Astrocyte (in vitro differentiated cells and primary cell): ENCODE measurements around the gene PYGB. TPM values are rescaled to one million over a fixed set of nuclear protein-coding genes. Genes with fewer than 3 reads are reported as not detected.

ENCODE experiments used
- DNase-seq: peaks from one replicate; pipeline ENCODE4 v3.0.0-alpha.2; 2010; ENCODE audit warnings: low read depth
- FAIRE-seq: peaks from 2 replicates; lab custom pipeline; 2011; peaks lifted over from hg19 to GRCh38; lab: Jason Lieb, UNC
- H2AFZ ChIP-seq: 2 replicates; pipeline ENCODE4 v1.6.0; 2012; ENCODE audit warnings: low read depth, low read length, inconsistent platforms
- H3K27ac ChIP-seq: 2 replicates; pipeline ENCODE4 v1.5.1; 2011; ENCODE audit warnings: low read depth, low read length, inconsistent platforms
- H3K27me3 ChIP-seq: 2 replicates; pipeline ENCODE4 v1.6.0; 2011; ENCODE audit warnings: low read length, inconsistent platforms; ENCODE audit not compliant: insufficient read depth
- H3K36me3 ChIP-seq: 2 replicates; pipeline ENCODE4 v1.5.1; 2011; ENCODE audit warnings: low read length, inconsistent platforms; ENCODE audit not compliant: insufficient read depth
- H3K4me1 ChIP-seq: 2 replicates; pipeline ENCODE4 v1.5.1; 2011; ENCODE audit warnings: low read length, inconsistent platforms; ENCODE audit not compliant: insufficient read depth
- H3K4me2 ChIP-seq: 2 replicates; pipeline ENCODE4 v1.6.0; 2012; ENCODE audit warnings: low read length, inconsistent platforms
- H3K4me3 ChIP-seq: 2 replicates; pipeline ENCODE4 v1.5.1; 2011; ENCODE audit warnings: low read depth, mild to moderate bottlenecking, low read length, inconsistent platforms; ENCODE audit not compliant: insufficient read depth
- H3K79me2 ChIP-seq: 2 replicates; pipeline ENCODE4 v1.6.0; 2012; ENCODE audit warnings: mild to moderate bottlenecking, low read length, inconsistent platforms; ENCODE audit not compliant: insufficient read depth
- H3K9ac ChIP-seq: 2 replicates; pipeline ENCODE4 v1.6.0; 2012; ENCODE audit warnings: mild to moderate bottlenecking, low read length, inconsistent platforms
- H3K9me3 ChIP-seq: 2 replicates; pipeline ENCODE4 v1.5.1; 2012; ENCODE audit warnings: low read depth, mild to moderate bottlenecking, low read length, inconsistent platforms; ENCODE audit not compliant: insufficient read depth
- H4K20me1 ChIP-seq: 2 replicates; pipeline ENCODE4 v1.6.0; 2012; ENCODE audit warnings: low read length, inconsistent platforms; ENCODE audit not compliant: insufficient read depth
- H3K27ac Mint-ChIP-seq: one replicate; pipeline ENCODE4 v1.8.0; 2021; ENCODE audit warnings: mild to moderate bottlenecking, mixed read lengths; ENCODE audit not compliant: unreplicated experiment
- H3K27me3 Mint-ChIP-seq: one replicate; pipeline ENCODE4 v1.8.0; 2021; ENCODE audit warnings: low read depth, mixed read lengths; ENCODE audit not compliant: unreplicated experiment
- H3K36me3 Mint-ChIP-seq: one replicate; pipeline ENCODE4 v1.8.0; 2021; ENCODE audit warnings: low read depth, mixed read lengths; ENCODE audit not compliant: unreplicated experiment
- H3K4me1 Mint-ChIP-seq: one replicate; pipeline ENCODE4 v1.8.0; 2021; ENCODE audit warnings: low read depth, mixed read lengths; ENCODE audit not compliant: unreplicated experiment
- H3K4me3 Mint-ChIP-seq: one replicate; pipeline ENCODE4 v1.8.0; 2021; ENCODE audit warnings: mild to moderate bottlenecking, moderate library complexity, mixed read lengths; ENCODE audit not compliant: unreplicated experiment
- H3K9me3 Mint-ChIP-seq: one replicate; pipeline ENCODE4 v1.8.0; 2021; ENCODE audit warnings: mild to moderate bottlenecking, mixed read lengths; ENCODE audit not compliant: unreplicated experiment
- EZH2 ChIP-seq: IDR thresholded peaks from 2 replicates; pipeline ENCODE4 v1.6.1; 2012; ENCODE audit warnings: mild to moderate bottlenecking, low read length, inconsistent platforms; ENCODE audit not compliant: insufficient read depth
- total RNA-seq: library from RNA; stranded (reverse); gene quantifications from 2 replicates; pipeline ENCODE4 v1.2.1, GENCODE V29; 2021
- TF ChIP-seq, protein P1 (sequence below): IDR thresholded peaks from 2 replicates; pipeline ENCODE4 v1.5.1; 2011; ENCODE audit warnings: low read depth, mild to moderate bottlenecking, inconsistent platforms, low read length, moderate library complexity; ENCODE audit not compliant: insufficient read depth

Gene PYGB
- total RNA-seq, 1 donor from 2014 or later = 206 TPM

DNA sequence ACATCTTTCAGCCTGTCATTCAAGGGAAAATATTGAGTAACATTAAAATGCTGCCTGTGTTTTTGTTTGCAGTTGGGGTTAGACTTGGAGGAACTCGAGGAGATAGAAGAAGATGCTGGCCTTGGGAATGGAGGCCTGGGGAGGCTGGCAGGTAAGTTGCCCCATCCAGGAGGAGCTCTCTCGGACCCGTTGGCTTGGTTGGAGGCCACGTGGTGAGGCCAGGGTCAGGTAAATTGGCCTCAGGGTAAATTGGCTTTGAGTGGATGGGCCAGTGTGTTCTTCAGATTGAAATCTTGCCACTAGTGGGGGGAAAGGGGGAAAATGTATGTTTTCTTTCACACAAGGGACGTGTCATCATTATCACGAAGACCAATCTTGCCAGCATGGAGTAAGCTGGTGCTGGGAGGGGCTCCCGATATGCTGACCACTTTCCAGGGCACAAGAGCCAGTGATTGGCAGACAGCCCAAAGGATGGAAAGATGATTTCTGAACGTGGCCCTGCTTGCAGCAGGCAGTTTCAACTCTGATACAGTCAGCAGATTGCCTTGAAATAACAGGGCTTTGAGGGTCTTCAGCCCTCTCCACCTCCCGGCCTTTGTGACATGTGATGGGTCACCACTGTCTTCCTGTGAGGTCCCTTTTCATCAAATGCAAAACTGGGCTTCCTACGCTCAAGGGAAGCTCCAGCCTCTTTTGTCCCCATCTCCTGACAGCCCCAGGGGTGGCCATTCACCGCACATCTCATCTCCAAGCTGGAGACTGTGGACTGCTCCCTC, 21.4 kb downstream of the PYGB start:
- Histone ChIP-seq H3K4me2 (no peak overlapping the region), H3K9me3 (no peaks in the 10 kb centered on the region), H3K36me3 (peaks cover 35% of the 10 kb centered on the region), H3K27me3 (no peaks in the 10 kb centered on the region), H3K27ac (no peak overlapping the region), H3K4me1 (no peaks in the 10 kb centered on the region), H3K79me2 (peaks cover 74% of the 10 kb centered on the region), H3K4me3 (no peak overlapping the region), H4K20me1 (peaks cover 61% of the 10 kb centered on the region), H3K9ac (no peak overlapping the region), H2AFZ (no peak overlapping the region)
- Mint-ChIP-seq H3K9me3 (no peaks in the 10 kb centered on the region), H3K4me3 (no peak overlapping the region), H3K27me3 (no peaks in the 10 kb centered on the region), H3K36me3 (peaks cover 16% of the 10 kb centered on the region), H3K4me1 (peaks cover 7% of the 10 kb centered on the region), H3K27ac (no peak overlapping the region)
- FAIRE-seq (no peak), DNase-seq (no peak)
- TF ChIP-seq, protein P1, sequence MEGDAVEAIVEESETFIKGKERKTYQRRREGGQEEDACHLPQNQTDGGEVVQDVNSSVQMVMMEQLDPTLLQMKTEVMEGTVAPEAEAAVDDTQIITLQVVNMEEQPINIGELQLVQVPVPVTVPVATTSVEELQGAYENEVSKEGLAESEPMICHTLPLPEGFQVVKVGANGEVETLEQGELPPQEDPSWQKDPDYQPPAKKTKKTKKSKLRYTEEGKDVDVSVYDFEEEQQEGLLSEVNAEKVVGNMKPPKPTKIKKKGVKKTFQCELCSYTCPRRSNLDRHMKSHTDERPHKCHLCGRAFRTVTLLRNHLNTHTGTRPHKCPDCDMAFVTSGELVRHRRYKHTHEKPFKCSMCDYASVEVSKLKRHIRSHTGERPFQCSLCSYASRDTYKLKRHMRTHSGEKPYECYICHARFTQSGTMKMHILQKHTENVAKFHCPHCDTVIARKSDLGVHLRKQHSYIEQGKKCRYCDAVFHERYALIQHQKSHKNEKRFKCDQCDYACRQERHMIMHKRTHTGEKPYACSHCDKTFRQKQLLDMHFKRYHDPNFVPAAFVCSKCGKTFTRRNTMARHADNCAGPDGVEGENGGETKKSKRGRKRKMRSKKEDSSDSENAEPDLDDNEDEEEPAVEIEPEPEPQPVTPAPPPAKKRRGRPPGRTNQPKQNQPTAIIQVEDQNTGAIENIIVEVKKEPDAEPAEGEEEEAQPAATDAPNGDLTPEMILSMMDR = no peak
- no peak for TF ChIP-seq EZH2

DNA sequence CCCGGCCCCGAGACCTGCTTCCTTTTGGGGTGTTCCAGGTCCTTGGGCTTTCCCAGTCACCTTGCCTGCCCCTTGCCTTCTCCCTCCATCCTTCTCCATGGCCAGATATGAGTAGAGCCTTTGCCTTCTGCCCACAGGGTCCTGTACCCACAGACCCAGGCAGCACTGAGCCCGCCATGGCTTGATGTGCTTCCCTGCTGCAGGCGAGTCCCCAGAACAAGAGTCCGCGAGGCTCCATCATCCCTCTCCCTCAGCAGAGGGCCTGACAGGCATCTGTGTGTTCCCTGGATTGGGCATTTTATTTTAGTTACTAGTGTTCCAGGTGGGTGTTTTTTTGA, 21.9 kb downstream of the PYGB start:
- H2AFZ ChIP-seq = no peak overlapping the region
- peaks cover 7% of the 10 kb centered on the region for H3K4me1 Mint-ChIP-seq
- no peaks in the 10 kb centered on the region for H3K27me3 Mint-ChIP-seq
- H3K27ac Mint-ChIP-seq = no peak overlapping the region
- H3K27ac ChIP-seq = no peak overlapping the region
- no peak for FAIRE-seq
- TF ChIP-seq, protein P1 = no peak
- no peak for TF ChIP-seq EZH2
- no peaks in the 10 kb centered on the region for H3K9me3 ChIP-seq
- H3K79me2 ChIP-seq = peaks cover 73% of the 10 kb centered on the region
- DNase-seq = no peak
- no peak overlapping the region for H3K4me3 Mint-ChIP-seq
- no peak overlapping the region for H3K9ac ChIP-seq
- H3K4me3 ChIP-seq = no peak overlapping the region
- peaks cover 16% of the 10 kb centered on the region for H3K36me3 Mint-ChIP-seq
- no peaks in the 10 kb centered on the region for H3K27me3 ChIP-seq
- no peaks in the 10 kb centered on the region for H3K9me3 Mint-ChIP-seq
- H3K36me3 ChIP-seq = peaks cover 35% of the 10 kb centered on the region
- peaks cover 67% of the 10 kb centered on the region for H4K20me1 ChIP-seq
- H3K4me2 ChIP-seq = no peak overlapping the region
- no peaks in the 10 kb centered on the region for H3K4me1 ChIP-seq

DNA sequence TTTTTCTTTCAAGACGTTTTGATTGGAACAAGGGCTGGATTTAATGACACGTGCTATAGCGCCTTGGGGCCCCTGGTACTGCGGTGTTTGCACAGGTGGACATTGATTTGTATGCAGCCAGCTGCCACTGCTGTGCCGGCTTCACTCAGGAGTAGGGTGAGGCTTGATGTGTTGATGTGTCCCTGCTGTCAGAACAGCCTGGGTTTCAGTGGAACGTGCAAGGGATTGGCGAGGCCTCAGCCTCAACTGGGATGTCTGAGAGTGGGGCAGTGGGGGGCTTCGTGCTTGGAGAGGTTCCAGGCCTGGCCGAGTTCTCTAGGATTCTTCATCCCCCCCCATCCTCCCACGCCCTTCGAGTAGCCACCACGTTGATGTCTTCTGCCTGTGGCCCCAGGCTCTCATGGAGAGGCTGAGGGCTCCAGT, 23.0 kb downstream of the PYGB start:
- Histone ChIP-seq H3K27me3 (no peaks in the 10 kb centered on the region), H4K20me1 (peaks cover 71% of the 10 kb centered on the region), H3K9ac (no peak overlapping the region), H3K36me3 (peaks cover 35% of the 10 kb centered on the region), H3K4me2 (no peak overlapping the region), H2AFZ (no peak overlapping the region), H3K9me3 (no peaks in the 10 kb centered on the region), H3K4me1 (no peaks in the 10 kb centered on the region), H3K79me2 (peaks cover 75% of the 10 kb centered on the region), H3K27ac (no peak overlapping the region), H3K4me3 (no peak overlapping the region)
- Mint-ChIP-seq H3K4me1 (peaks cover 7% of the 10 kb centered on the region), H3K36me3 (peaks cover 19% of the 10 kb centered on the region), H3K9me3 (no peaks in the 10 kb centered on the region), H3K27me3 (no peaks in the 10 kb centered on the region), H3K27ac (no peak overlapping the region), H3K4me3 (no peak overlapping the region)
- FAIRE-seq (no peak), DNase-seq (no peak)
- TF ChIP-seq, protein P1 = no peak
- TF ChIP-seq EZH2 = no peak
